Activated CD4-positive, alpha-beta T cell treated with anti-CD3 and anti-CD28 coated beads, Interleukin-2, amount 10 ng/mL, durations not matched to agents 24 days and 14 days (primary cell): ENCODE measurements around the gene AHCY. TPM values are rescaled to one million over a fixed set of nuclear protein-coding genes. Genes with fewer than 3 reads are reported as not detected.

Source experiments
- DNase-seq: peaks from one replicate; pipeline ENCODE4 v3.0.0; 2022
- H3K27ac Mint-ChIP-seq: one replicate; pipeline ENCODE4 v1.8.0; 2022; ENCODE audit warnings: mild to moderate bottlenecking, mixed read lengths
- H3K27me3 Mint-ChIP-seq: one replicate; pipeline ENCODE4 v1.8.0; 2022; ENCODE audit warnings: mixed read lengths
- H3K36me3 Mint-ChIP-seq: one replicate; pipeline ENCODE4 v1.8.0; 2022; ENCODE audit warnings: low read depth, mild to moderate bottlenecking, mixed read lengths
- H3K4me1 Mint-ChIP-seq: one replicate; pipeline ENCODE4 v1.8.0; 2021; ENCODE audit warnings: mixed read lengths
- H3K4me3 Mint-ChIP-seq: one replicate; pipeline ENCODE4 v1.8.0; 2022; ENCODE audit warnings: mild to moderate bottlenecking, moderate library complexity, mixed read lengths
- H3K9me3 Mint-ChIP-seq: one replicate; pipeline ENCODE4 v1.8.0; 2021; ENCODE audit warnings: mixed read lengths
- intact Hi-C: fragments of 100-400 bp; cut with micrococcal nuclease; formaldehyde crosslinking; loops from one replicate; pipeline ENCODE4 v1.15.1; 2023
- total RNA-seq: library from RNA; stranded (reverse); gene quantifications from 2 replicates; pipeline ENCODE4 v1.2.3, GENCODE V29; 2022

Gene AHCY
- total RNA-seq, 1 donor from 2014 or later: 153 TPM

GRCh38 chr20:34312544-34313217, 9.5 kb upstream of the AHCY start:
- H3K9me3 Mint-ChIP-seq: no peaks in the 10 kb centered on the region
- peak overlapping the region; percentile 40 for H3K4me3 Mint-ChIP-seq
- peaks cover 21% of the 10 kb centered on the region for H3K27me3 Mint-ChIP-seq
- peak; percentile 97 for DNase-seq
- intact Hi-C loops: loop anchor here (1.0 to 5.0 kb wide), 4 partner anchors 161 to 225 kb away; no protein-coding TSS in a partner anchor
- peaks cover 14% of the 10 kb centered on the region for H3K4me1 Mint-ChIP-seq
- H3K27ac Mint-ChIP-seq: no peak overlapping the region
- no peaks in the 10 kb centered on the region for H3K36me3 Mint-ChIP-seq

- Mint-ChIP-seq H3K27ac (no peak overlapping the region), H3K9me3 (no peaks in the 10 kb centered on the region), H3K4me3 (peak overlapping the region; percentile 45), H3K36me3 (no peaks in the 10 kb centered on the region), H3K4me1 (peaks cover 14% of the 10 kb centered on the region), H3K27me3 (peaks cover 21% of the 10 kb centered on the region)
- DNase-seq: no peak
- intact Hi-C loops: loop anchor here (1.0 to 5.0 kb wide), 4 partner anchors 161 to 225 kb away; no protein-coding TSS in a partner anchor
Observed at GRCh38 chr20:34312024-34312460, 8.9 kb upstream of the AHCY start.

GRCh38 chr20:34311118-34312023, 8.2 kb upstream of the AHCY start:
- Mint-ChIP-seq H3K27ac (no peak overlapping the region), H3K36me3 (no peaks in the 10 kb centered on the region)

GRCh38 chr20:34310481-34311117, 7.4 kb upstream of the AHCY start:
- intact Hi-C loops: loop anchor here (5.0 kb wide), 1 partner anchor 227 kb away; no protein-coding TSS in a partner anchor

More at GRCh38 chr20:34311118-34312023, 8.2 kb upstream of the AHCY start:
- intact Hi-C loops: loop anchor here (1.0 to 5.0 kb wide), 4 partner anchors 162 to 226 kb away; no protein-coding TSS in a partner anchor
- Mint-ChIP-seq H3K4me1 (peaks cover 14% of the 10 kb centered on the region), H3K27me3 (peaks cover 21% of the 10 kb centered on the region), H3K9me3 (no peaks in the 10 kb centered on the region), H3K4me3 (peak overlapping the region; percentile 45)
- no peak for DNase-seq

GRCh38 chr20:34309691-34310090, 6.5 kb upstream of the AHCY start:
- intact Hi-C loops: loop anchor here (5.0 kb wide), 1 partner anchor 228 kb away; no protein-coding TSS in a partner anchor
- Mint-ChIP-seq H3K9me3 (no peaks in the 10 kb centered on the region), H3K4me3 (no peak overlapping the region), H3K27ac (no peak overlapping the region), H3K27me3 (peaks cover 21% of the 10 kb centered on the region), H3K4me1 (peaks cover 11% of the 10 kb centered on the region), H3K36me3 (no peaks in the 10 kb centered on the region)
- DNase-seq: no peak

More at GRCh38 chr20:34310481-34311117, 7.4 kb upstream of the AHCY start:
- no peaks in the 10 kb centered on the region for H3K36me3 Mint-ChIP-seq
- no peak overlapping the region for H3K27ac Mint-ChIP-seq
- no peak overlapping the region for H3K4me3 Mint-ChIP-seq
- no peaks in the 10 kb centered on the region for H3K9me3 Mint-ChIP-seq
- DNase-seq: no peak
- peaks cover 21% of the 10 kb centered on the region for H3K27me3 Mint-ChIP-seq
- peaks cover 11% of the 10 kb centered on the region for H3K4me1 Mint-ChIP-seq

GRCh38 chr20:34305333-34306230, 2.4 kb upstream of the AHCY start:
- intact Hi-C loops: no loop called here
- no peak for DNase-seq
- Mint-ChIP-seq H3K9me3 (no peaks in the 10 kb centered on the region), H3K27me3 (peaks cover 7% of the 10 kb centered on the region), H3K36me3 (peaks cover 7% of the 10 kb centered on the region), H3K4me1 (peaks cover 18% of the 10 kb centered on the region), H3K27ac (no peak overlapping the region), H3K4me3 (no peak overlapping the region)

GRCh38 chr20:34302312-34302722, 838 bp downstream of the AHCY start:
- no peaks in the 10 kb centered on the region for H3K9me3 Mint-ChIP-seq
- no peaks in the 10 kb centered on the region for H3K27me3 Mint-ChIP-seq
- peak overlapping the region; percentile 94 for H3K27ac Mint-ChIP-seq
- no peak for DNase-seq
- peak overlapping the region; percentile 91 for H3K4me3 Mint-ChIP-seq
- peaks cover 7% of the 10 kb centered on the region for H3K36me3 Mint-ChIP-seq
- peaks cover 18% of the 10 kb centered on the region for H3K4me1 Mint-ChIP-seq
- intact Hi-C loops: loop anchor here (1.0 to 2.0 kb wide), 4 partner anchors 214 to 522 kb away; partner anchors contain the start of genes DYNLRB1 and PIGU

- DNase-seq: peak; percentile 62
- peak overlapping the region; percentile 94 for H3K27ac Mint-ChIP-seq
- peaks cover 18% of the 10 kb centered on the region for H3K4me1 Mint-ChIP-seq
- H3K36me3 Mint-ChIP-seq: peaks cover 7% of the 10 kb centered on the region
- no peaks in the 10 kb centered on the region for H3K27me3 Mint-ChIP-seq
- intact Hi-C loops: loop anchor here (1.0 to 2.0 kb wide), 4 partner anchors 215 to 523 kb away; partner anchors contain the start of genes DYNLRB1 and PIGU
- H3K4me3 Mint-ChIP-seq: peak overlapping the region; percentile 91
- H3K9me3 Mint-ChIP-seq: no peaks in the 10 kb centered on the region
Observed at GRCh38 chr20:34301587-34302311, 1.4 kb downstream of the AHCY start.

- peak overlapping the region; percentile 38 for H3K27ac Mint-ChIP-seq
- H3K9me3 Mint-ChIP-seq: no peaks in the 10 kb centered on the region
- no peaks in the 10 kb centered on the region for H3K27me3 Mint-ChIP-seq
- no peak for DNase-seq
- H3K4me1 Mint-ChIP-seq: peaks cover 18% of the 10 kb centered on the region
- intact Hi-C loops: no loop called here
- peaks cover 7% of the 10 kb centered on the region for H3K36me3 Mint-ChIP-seq
- peak overlapping the region; percentile 91 for H3K4me3 Mint-ChIP-seq
Observed at GRCh38 chr20:34300809-34301586, 2.2 kb downstream of the AHCY start.

GRCh38 chr20:34300256-34300806, 2.8 kb downstream of the AHCY start:
- H3K9me3 Mint-ChIP-seq: no peaks in the 10 kb centered on the region
- intact Hi-C loops: no loop called here
- DNase-seq: no peak
- no peak overlapping the region for H3K27ac Mint-ChIP-seq
- H3K36me3 Mint-ChIP-seq: peaks cover 11% of the 10 kb centered on the region
- no peaks in the 10 kb centered on the region for H3K27me3 Mint-ChIP-seq
- H3K4me1 Mint-ChIP-seq: peaks cover 18% of the 10 kb centered on the region
- H3K4me3 Mint-ChIP-seq: no peak overlapping the region

- intact Hi-C loops: no loop called here
- H3K27ac Mint-ChIP-seq: no peak overlapping the region
- DNase-seq: no peak
- H3K36me3 Mint-ChIP-seq: peaks cover 11% of the 10 kb centered on the region
- H3K9me3 Mint-ChIP-seq: no peaks in the 10 kb centered on the region
- no peaks in the 10 kb centered on the region for H3K27me3 Mint-ChIP-seq
- peaks cover 18% of the 10 kb centered on the region for H3K4me1 Mint-ChIP-seq
- H3K4me3 Mint-ChIP-seq: no peak overlapping the region
Observed at GRCh38 chr20:34299556-34300255, 3.4 kb downstream of the AHCY start.
